ENCODE data around the gene SCRN2. TPM values are rescaled to one million over a fixed set of nuclear protein-coding genes. Genes with fewer than 3 reads are reported as not detected.
A peak's percentile ranks its signal among the peaks of the same experiment; 100 is the strongest.

Gene SCRN2
- total and polyA plus RNA-seq, 2 of the 8 experiments (the other 6 are each of a cell fraction or from before 2014, with no cell fraction given), result 24.4 to 42.3 TPM

DNA sequence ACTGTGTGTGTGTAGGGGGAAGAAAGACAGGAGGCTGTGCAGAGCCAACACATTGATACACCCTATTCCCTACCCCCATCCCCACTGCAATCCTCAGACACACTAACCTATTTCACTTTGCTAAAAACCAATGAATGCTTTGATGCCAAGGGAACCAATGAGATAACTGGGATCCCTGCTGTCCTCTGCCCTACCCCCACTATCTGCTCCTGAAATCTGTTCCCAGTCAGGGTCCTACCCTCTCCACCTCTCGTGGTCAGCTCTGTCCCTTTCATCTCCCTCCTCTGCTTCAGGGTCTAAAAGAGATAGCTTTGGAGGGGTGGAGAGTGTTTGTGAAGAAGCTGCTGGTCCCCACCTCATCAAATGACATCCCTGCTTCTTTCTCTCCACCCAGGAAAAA lies 29.0 kb upstream of the SCRN2 start:
- POLR2A ChIA-PET (ENCODE audit: partially characterized antibody), result interaction anchor here (1.0 kb wide), 1 partner anchor 22 kb away, joined by 3 read pairs; no protein-coding TSS in a partner anchor
- H3K56ac ChIP-seq (replicated peaks; ENCODE audit: insufficient read length, low read depth, low read length), result no peak overlapping the region
- peaks cover 3 to 25% (median 17%) of the 10 kb centered on the region in 4 experiments; a peak in 5 of 7 replicates for H3K27me3 ChIP-seq (replicated peaks in 1 of 4; ENCODE audit: control insufficient read depth in 3 of 4, extremely low read depth in 1 of 4, insufficient read depth in 3 of 4, low read length in 3 of 4)
- no peak overlapping the region for H4K5ac ChIP-seq (ENCODE audit: insufficient read length, low read depth, low read length)
- H3K23ac ChIP-seq (ENCODE audit: insufficient read length), result no peak overlapping the region
- 46% methylated on average over 1 of the region's 1 CpG; no CpG with 5 or more reads in 1 of the 2 experiments for WGBS, 2 experiments (ENCODE audit: extremely low coverage in 1 of 2, insufficient coverage in 1 of 2, insufficient read length in 1 of 2, insufficient replicate concordance in 2 of 2, low coverage in 1 of 2, low lambda C conversion rate in 2 of 2, missing lambda C conversion rate in 1 of 2)
- FAIRE-seq, result no peak
- H2BK5ac ChIP-seq (ENCODE audit: low read depth, low read length), result no peak overlapping the region; the same call in 1 of the 2 replicates
- TF ChIP-seq SRF (IDR thresholded peaks at IDR 0.05; ENCODE audit: low read depth, low read length) (no peak), CBX8 (IDR thresholded peaks at IDR 0.05; ENCODE audit: borderline replicate concordance, low read depth, low read length) (no peak)
- no peak overlapping the region for H2AFZ ChIP-seq (ENCODE audit: low read length)
- no peak overlapping the region for H4K91ac ChIP-seq (replicated peaks; ENCODE audit: insufficient read length, low read length)
- H4K20me1 ChIP-seq (replicated peaks in 1 of 2; ENCODE audit: control insufficient read depth in 1 of 2, insufficient read depth in 2 of 2, low read length in 2 of 2), result no peaks in the 10 kb centered on the region
- CTCF ChIA-PET (ENCODE audit: partially characterized antibody), result interaction anchor here (1.3 to 10.7 kb wide), 3 partner anchors 14 to 80 kb away, joined by 4 to 257 read pairs (median 26); partner anchors contain the start of genes SCRN2 and SP6
- no peak overlapping the region for H2BK120ac ChIP-seq (replicated peaks; ENCODE audit: low read depth, low read length)
- H3K79me1 ChIP-seq (ENCODE audit: low read depth, low read length), result no peaks in the 10 kb centered on the region
- DNase-seq (ENCODE audit: low read depth in 1 of 2, low spot score in 2 of 2), result no peak
- peak overlapping the region; percentile 34 to 41; a peak in 3 of 4 replicates for H3K4me2 ChIP-seq (ENCODE audit: insufficient read depth in 1 of 2, low read depth in 2 of 2, low read length in 2 of 2)
- H3K4me1 ChIP-seq (replicated peaks in 1 of 4; ENCODE audit: control insufficient read depth in 3 of 4, insufficient read depth in 4 of 4, low read length in 3 of 4), result peaks cover 21 to 36% (median 22%) of the 10 kb centered on the region in 4 experiments
- no peak overlapping the region for H2AK5ac ChIP-seq (ENCODE audit: low read depth, low read length)
- H3K9me3 ChIP-seq (ENCODE audit: insufficient read depth in 2 of 2, low read depth in 1 of 2, low read length in 1 of 2), result no peaks in the 10 kb centered on the region
- peak overlapping the region; percentile 30; the same call in 1 of the 2 replicates for H2BK12ac ChIP-seq (ENCODE audit: low read depth, low read length)
- H2BK20ac ChIP-seq (ENCODE audit: low read length), result 0 out of 2 replicates have a peak overlapping the region, but pooled peaks have one; percentile 44
- H4K8ac ChIP-seq (ENCODE audit: extremely low read depth, insufficient read depth, low read length), result no peak overlapping the region
- no peak overlapping the region for H3K4ac ChIP-seq (replicated peaks; ENCODE audit: insufficient read length, low read depth, low read length)
- H3K18ac ChIP-seq (ENCODE audit: extremely low read depth, low read length), result no peak overlapping the region
- no peak overlapping the region for H3K27ac ChIP-seq (ENCODE audit: low read depth, low read length)
- H3K36me3 ChIP-seq (ENCODE audit: control insufficient read depth in 2 of 4, insufficient read depth in 4 of 4, low read length in 3 of 4), result no peaks in the 10 kb centered on the region
- H3K4me3 ChIP-seq (ENCODE audit: extremely low read depth in 1 of 4, insufficient read depth in 2 of 4, low read depth in 3 of 4, low read length in 4 of 4), result no peak overlapping the region
- no peak overlapping the region for H3K14ac ChIP-seq (ENCODE audit: insufficient read length)
- H3K23me2 ChIP-seq (ENCODE audit: low read depth, low read length), result peaks cover 4% of the 10 kb centered on the region; the same call in 1 of the 2 replicates
- H2BK15ac ChIP-seq (ENCODE audit: low read length), result no peak overlapping the region
- no peaks in the 10 kb centered on the region for H3K79me2 ChIP-seq (ENCODE audit: control insufficient read depth in 1 of 2, insufficient read depth in 2 of 2, low read length in 2 of 2)
- no peak overlapping the region for H3K9ac ChIP-seq (replicated peaks in 1 of 4; ENCODE audit: extremely low read depth in 1 of 4, low read depth in 3 of 4, low read length in 3 of 4)

All from H1 (cell line).